Keratinocyte (primary cell): ENCODE data around the gene DLX6. TPM values are rescaled to one million over a fixed set of nuclear protein-coding genes. Genes with fewer than 3 reads are reported as not detected.

Experiments used
- DNase-seq: peaks from one replicate; pipeline ENCODE4 v3.0.0-alpha.2; 2011; ENCODE audit warnings: low read depth, missing footprints, low spot score
- FAIRE-seq: peaks from 2 replicates; lab custom pipeline; 2011; peaks lifted over from hg19 to GRCh38; lab: Jason Lieb, UNC
- H2AFZ ChIP-seq: 2 replicates; pipeline ENCODE4 v1.6.0; 2012; ENCODE audit warnings: low read length, control low read depth, inconsistent platforms; ENCODE audit not compliant: control insufficient read depth
- H3K27ac ChIP-seq: 2 replicates; pipeline ENCODE4 v1.5.1; 2011; ENCODE audit warnings: low read length; ENCODE audit not compliant: control insufficient read depth, insufficient read depth
- H3K27me3 ChIP-seq: 3 replicates; pipeline ENCODE4 v1.6.0; 2011; ENCODE audit warnings: low read length; ENCODE audit not compliant: control insufficient read depth, insufficient read depth; ENCODE audit errors: extremely low read depth
- H3K36me3 ChIP-seq, 2 experiments: 2 replicates in 1 of 2; 3 replicates in 1 of 2; pipeline ENCODE4 v1.5.1; 2011; ENCODE audit warnings: low read length in 2 of 2, mild to moderate bottlenecking in 1 of 2; ENCODE audit not compliant: control insufficient read depth in 2 of 2, insufficient read depth in 2 of 2; ENCODE audit errors: extremely low read depth in 1 of 2
- H3K4me1 ChIP-seq: 3 replicates; pipeline ENCODE4 v1.5.1; 2011; ENCODE audit warnings: low read length; ENCODE audit not compliant: control insufficient read depth, insufficient read depth; ENCODE audit errors: extremely low read depth
- H3K4me2 ChIP-seq: 3 replicates; pipeline ENCODE4 v1.6.0; 2011; ENCODE audit warnings: low read depth, low read length; ENCODE audit not compliant: control insufficient read depth, insufficient read depth; ENCODE audit errors: extremely low read depth
- H3K4me3 ChIP-seq, 3 experiments: fragments of 200-600 bp in 1 of 3; sonication (generic) in 1 of 3; 2 replicates in 2 of 3; 3 replicates in 1 of 3; pipeline ENCODE4 v1.5.1; 2011 to 2016; ENCODE audit warnings: low read length in 3 of 3, mild to moderate bottlenecking in 3 of 3, control low read depth in 2 of 3, inconsistent platforms in 1 of 3, low read depth in 1 of 3, mixed read lengths in 1 of 3, mixed run types in 1 of 3, moderate library complexity in 1 of 3; ENCODE audit not compliant: control insufficient read depth in 2 of 3, insufficient read depth in 2 of 3; ENCODE audit errors: extremely low read depth in 1 of 3
- H3K79me2 ChIP-seq: 2 replicates; pipeline ENCODE4 v1.6.0; 2012; ENCODE audit warnings: low read length; ENCODE audit not compliant: control insufficient read depth, insufficient read depth
- H3K9ac ChIP-seq: 3 replicates; pipeline ENCODE4 v1.6.0; 2011; ENCODE audit warnings: low read length; ENCODE audit not compliant: control insufficient read depth, insufficient read depth; ENCODE audit errors: extremely low read depth
- H3K9me1 ChIP-seq: 3 replicates; pipeline ENCODE4 v1.6.0; 2011; ENCODE audit warnings: low read length; ENCODE audit not compliant: control insufficient read depth, insufficient read depth; ENCODE audit errors: extremely low read depth
- H3K9me3 ChIP-seq: 2 replicates; pipeline ENCODE4 v1.5.1; 2012; ENCODE audit warnings: low read depth, low read length; ENCODE audit not compliant: control insufficient read depth
- H4K20me1 ChIP-seq: 3 replicates; pipeline ENCODE4 v1.6.0; 2011; ENCODE audit warnings: low read length; ENCODE audit not compliant: control insufficient read depth, insufficient read depth; ENCODE audit errors: extremely low read depth
- EZH2 ChIP-seq: IDR thresholded peaks from one replicate; pipeline ENCODE4 v1.6.1; 2012; ENCODE audit warnings: inconsistent platforms, mild to moderate bottlenecking, low read length, moderate library complexity
- dilution Hi-C: fragments of 300-500 bp; cut with MboI; formaldehyde crosslinking; loops from one replicate; pipeline ENCODE4 v1.7.0; 2020; ENCODE audit warnings: low sequenced_read_pairs; ENCODE audit not compliant: extremely low pct_ligation_motif_present
- polyA plus RNA-seq, 5 experiments: library from polyadenylated mRNA; depleted of rRNA in 3 of 5; stranded (reverse) in 3 of 5; stranded (forward) in 1 of 5; unstranded in 1 of 5; fragments of >200 nt; gene quantifications; 1 replicate in 1 of 5; 2 replicates in 3 of 5; 3 replicates in 1 of 5; pipeline versions ENCODE4 v1.2.1 to v1.2.3, GENCODE V29; 2011 to 2012; ENCODE audit warnings: missing spikeins in 2 of 5, low read depth in 1 of 5, low replicate concordance in 1 of 5
- TF ChIP-seq, protein P1 (sequence below), 3 experiments: IDR thresholded peaks in 1 of 3; conservative IDR thresholded peaks in 1 of 3; optimal IDR thresholded peaks in 1 of 3; 2 replicates in 2 of 3; 3 replicates in 1 of 3; pipeline versions ENCODE3 to v1.5.1; 2011; ENCODE audit warnings: low read length in 3 of 3, mild to moderate bottlenecking in 3 of 3, moderate library complexity in 2 of 3, control low read depth in 1 of 3, inconsistent platforms in 1 of 3; ENCODE audit not compliant: insufficient read depth in 2 of 3; ENCODE audit errors: extremely low read depth in 1 of 3

DLX6 gene
- polyA plus RNA-seq, 1 donor (not counting 4 experiments of a cell fraction or from before 2014, with no cell fraction given) = 0.05 TPM

DNA sequence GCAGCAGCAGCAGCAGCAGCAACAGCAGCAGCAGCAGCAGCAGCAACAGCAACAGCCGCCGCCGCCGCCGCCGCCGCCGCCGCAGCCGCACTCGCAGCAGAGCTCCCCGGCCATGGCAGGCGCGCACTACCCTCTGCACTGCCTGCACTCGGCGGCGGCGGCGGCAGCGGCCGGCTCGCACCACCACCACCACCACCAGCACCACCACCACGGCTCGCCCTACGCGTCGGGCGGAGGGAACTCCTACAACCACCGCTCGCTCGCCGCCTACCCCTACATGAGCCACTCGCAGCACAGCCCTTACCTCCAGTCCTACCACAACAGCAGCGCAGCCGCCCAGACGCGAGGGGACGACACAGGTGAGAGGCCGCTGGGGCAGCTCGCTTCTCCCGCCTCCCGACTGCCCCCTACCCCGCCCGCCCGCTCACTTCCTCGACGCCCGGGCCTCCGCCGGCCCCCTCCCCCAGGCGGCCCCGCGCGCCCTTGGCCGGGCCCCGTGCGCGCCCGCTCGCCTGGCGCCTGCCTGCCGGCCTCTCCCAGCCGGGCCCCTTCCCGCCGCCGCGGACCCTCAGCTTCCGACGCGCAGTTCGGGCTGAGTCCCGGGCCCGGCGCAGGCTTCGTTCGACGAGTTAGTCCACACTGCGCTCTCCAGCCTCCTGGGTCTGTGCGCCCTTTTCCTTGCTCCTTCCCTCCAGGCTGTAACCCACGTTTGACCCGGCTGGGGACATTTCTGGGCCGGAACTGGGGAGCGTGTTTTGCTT, 882 bp downstream of the DLX6 start:
- Histone ChIP-seq H3K36me3 (no peaks in the 10 kb centered on the region), H3K79me2 (no peaks in the 10 kb centered on the region), H3K27me3 (peaks cover 58% of the 10 kb centered on the region), H3K4me2 (peak overlapping the region; percentile 78), H3K4me3 (peak overlapping the region; percentile 40 to 64 (median 53)), H3K9me3 (no peaks in the 10 kb centered on the region), H3K27ac (no peak overlapping the region), H3K9me1 (no peaks in the 10 kb centered on the region), H3K9ac (no peak overlapping the region), H3K4me1 (peaks cover 5% of the 10 kb centered on the region), H2AFZ (peak overlapping the region; percentile 77), H4K20me1 (no peaks in the 10 kb centered on the region)
- DNase-seq = no peak
- dilution Hi-C loops = no loop called here
- no peak for FAIRE-seq
- TF ChIP-seq EZH2 = peak; percentile 41
- TF ChIP-seq, protein P1, sequence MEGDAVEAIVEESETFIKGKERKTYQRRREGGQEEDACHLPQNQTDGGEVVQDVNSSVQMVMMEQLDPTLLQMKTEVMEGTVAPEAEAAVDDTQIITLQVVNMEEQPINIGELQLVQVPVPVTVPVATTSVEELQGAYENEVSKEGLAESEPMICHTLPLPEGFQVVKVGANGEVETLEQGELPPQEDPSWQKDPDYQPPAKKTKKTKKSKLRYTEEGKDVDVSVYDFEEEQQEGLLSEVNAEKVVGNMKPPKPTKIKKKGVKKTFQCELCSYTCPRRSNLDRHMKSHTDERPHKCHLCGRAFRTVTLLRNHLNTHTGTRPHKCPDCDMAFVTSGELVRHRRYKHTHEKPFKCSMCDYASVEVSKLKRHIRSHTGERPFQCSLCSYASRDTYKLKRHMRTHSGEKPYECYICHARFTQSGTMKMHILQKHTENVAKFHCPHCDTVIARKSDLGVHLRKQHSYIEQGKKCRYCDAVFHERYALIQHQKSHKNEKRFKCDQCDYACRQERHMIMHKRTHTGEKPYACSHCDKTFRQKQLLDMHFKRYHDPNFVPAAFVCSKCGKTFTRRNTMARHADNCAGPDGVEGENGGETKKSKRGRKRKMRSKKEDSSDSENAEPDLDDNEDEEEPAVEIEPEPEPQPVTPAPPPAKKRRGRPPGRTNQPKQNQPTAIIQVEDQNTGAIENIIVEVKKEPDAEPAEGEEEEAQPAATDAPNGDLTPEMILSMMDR (optimal IDR thresholded peaks at IDR 0.05 in 1 of 3, IDR thresholded peaks at IDR 0.05 in 1 of 3, conservative IDR thresholded peaks at IDR 0.05 in 1 of 3; ENCODE audit: extremely low read depth in 1 of 3, insufficient read depth in 2 of 3, low read length in 3 of 3) = no peak

DNA sequence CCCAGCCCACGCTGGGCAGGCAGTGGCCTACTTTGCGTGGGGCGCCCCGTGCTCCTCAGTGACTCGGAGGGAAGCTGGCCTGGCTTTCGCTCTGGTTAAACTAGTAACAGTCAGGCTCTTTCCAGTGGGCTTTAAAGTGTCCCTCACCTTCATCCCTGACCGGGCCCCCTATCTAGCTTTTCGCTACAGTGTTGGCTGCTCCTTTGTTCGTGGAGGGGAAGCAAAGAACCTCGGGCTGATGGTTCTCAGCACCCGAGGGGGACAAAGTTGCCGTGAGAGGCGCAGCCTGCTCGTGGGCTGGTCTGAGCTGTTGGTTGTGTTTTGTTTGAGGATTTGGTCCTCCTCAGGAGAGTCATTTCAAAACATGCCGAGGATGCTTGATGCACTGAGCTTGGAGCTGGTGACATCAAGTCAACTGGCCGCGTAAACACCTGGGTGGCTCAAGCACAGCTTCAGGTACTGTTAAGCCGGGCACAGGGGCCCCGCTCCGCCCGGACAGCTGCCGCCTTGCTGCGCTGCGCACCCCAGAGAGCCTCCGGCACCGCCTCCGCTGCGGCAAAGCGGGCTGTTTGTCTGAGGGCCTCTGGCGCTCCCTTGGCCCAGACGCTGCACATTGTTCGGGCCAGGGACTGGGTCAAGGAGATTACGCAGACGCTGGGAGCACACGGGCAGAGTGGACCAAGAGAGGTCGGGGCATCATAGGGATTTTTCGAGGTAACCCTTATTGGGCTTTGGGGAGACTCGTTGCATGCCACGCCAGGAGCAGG, 1.6 kb downstream of the DLX6 start:
- no peak overlapping the region for H3K9ac ChIP-seq
- no peak overlapping the region for H2AFZ ChIP-seq
- H3K79me2 ChIP-seq = no peaks in the 10 kb centered on the region
- peaks cover 58% of the 10 kb centered on the region for H3K27me3 ChIP-seq
- FAIRE-seq = no peak
- H4K20me1 ChIP-seq = no peaks in the 10 kb centered on the region
- DNase-seq = no peak
- TF ChIP-seq EZH2 = no peak
- TF ChIP-seq, protein P1 (optimal IDR thresholded peaks at IDR 0.05 in 1 of 3, IDR thresholded peaks at IDR 0.05 in 1 of 3, conservative IDR thresholded peaks at IDR 0.05 in 1 of 3; ENCODE audit: extremely low read depth in 1 of 3, insufficient read depth in 2 of 3, low read length in 3 of 3) = no peak
- H3K27ac ChIP-seq = no peak overlapping the region
- H3K9me3 ChIP-seq = no peaks in the 10 kb centered on the region
- no peak overlapping the region for H3K4me3 ChIP-seq
- no peaks in the 10 kb centered on the region for H3K36me3 ChIP-seq
- H3K4me2 ChIP-seq = no peak overlapping the region
- no peaks in the 10 kb centered on the region for H3K9me1 ChIP-seq
- peaks cover 5% of the 10 kb centered on the region for H3K4me1 ChIP-seq
- dilution Hi-C loops = no loop called here
